ENCODE measurements around the gene LTBP3. TPM values are rescaled to one million over a fixed set of nuclear protein-coding genes. Genes with fewer than 3 reads are reported as not detected.

Gene LTBP3
- total and polyA plus RNA-seq, 2 of the 13 experiments (the other 11 are each of a cell fraction or from before 2014, with no cell fraction given) = 12.2 to 68.1 TPM

DNA sequence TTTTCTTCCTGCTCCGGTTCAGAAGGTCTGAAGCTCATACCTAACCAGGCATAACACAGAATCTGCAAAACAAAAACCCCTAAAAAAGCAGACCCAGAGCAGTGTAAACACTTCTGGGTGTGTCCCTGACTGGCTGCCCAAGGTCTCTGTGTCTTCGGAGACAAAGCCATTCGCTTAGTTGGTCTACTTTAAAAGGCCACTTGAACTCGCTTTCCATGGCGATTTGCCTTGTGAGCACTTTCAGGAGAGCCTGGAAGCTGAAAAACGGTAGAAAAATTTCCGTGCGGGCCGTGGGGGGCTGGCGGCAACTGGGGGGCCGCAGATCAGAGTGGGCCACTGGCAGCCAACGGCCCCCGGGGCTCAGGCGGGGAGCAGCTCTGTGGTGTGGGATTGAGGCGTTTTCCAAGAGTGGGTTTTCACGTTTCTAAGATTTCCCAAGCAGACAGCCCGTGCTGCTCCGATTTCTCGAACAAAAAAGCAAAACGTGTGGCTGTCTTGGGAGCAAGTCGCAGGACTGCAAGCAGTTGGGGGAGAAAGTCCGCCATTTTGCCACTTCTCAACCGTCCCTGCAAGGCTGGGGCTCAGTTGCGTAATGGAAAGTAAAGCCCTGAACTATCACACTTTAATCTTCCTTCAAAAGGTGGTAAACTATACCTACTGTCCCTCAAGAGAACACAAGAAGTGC, 60.0 kb downstream of the LTBP3 start (continued):
- TF ChIP-seq, protein P1, sequence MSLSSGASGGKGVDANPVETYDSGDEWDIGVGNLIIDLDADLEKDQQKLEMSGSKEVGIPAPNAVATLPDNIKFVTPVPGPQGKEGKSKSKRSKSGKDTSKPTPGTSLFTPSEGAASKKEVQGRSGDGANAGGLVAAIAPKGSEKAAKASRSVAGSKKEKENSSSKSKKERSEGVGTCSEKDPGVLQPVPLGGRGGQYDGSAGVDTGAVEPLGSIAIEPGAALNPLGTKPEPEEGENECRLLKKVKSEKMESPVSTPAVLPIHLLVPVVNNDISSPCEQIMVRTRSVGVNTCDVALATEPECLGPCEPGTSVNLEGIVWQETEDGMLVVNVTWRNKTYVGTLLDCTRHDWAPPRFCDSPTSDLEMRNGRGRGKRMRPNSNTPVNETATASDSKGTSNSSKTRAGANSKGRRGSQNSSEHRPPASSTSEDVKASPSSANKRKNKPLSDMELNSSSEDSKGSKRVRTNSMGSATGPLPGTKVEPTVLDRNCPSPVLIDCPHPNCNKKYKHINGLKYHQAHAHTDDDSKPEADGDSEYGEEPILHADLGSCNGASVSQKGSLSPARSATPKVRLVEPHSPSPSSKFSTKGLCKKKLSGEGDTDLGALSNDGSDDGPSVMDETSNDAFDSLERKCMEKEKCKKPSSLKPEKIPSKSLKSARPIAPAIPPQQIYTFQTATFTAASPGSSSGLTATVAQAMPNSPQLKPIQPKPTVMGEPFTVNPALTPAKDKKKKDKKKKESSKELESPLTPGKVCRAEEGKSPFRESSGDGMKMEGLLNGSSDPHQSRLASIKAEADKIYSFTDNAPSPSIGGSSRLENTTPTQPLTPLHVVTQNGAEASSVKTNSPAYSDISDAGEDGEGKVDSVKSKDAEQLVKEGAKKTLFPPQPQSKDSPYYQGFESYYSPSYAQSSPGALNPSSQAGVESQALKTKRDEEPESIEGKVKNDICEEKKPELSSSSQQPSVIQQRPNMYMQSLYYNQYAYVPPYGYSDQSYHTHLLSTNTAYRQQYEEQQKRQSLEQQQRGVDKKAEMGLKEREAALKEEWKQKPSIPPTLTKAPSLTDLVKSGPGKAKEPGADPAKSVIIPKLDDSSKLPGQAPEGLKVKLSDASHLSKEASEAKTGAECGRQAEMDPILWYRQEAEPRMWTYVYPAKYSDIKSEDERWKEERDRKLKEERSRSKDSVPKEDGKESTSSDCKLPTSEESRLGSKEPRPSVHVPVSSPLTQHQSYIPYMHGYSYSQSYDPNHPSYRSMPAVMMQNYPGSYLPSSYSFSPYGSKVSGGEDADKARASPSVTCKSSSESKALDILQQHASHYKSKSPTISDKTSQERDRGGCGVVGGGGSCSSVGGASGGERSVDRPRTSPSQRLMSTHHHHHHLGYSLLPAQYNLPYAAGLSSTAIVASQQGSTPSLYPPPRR (CRISPR knock-in tag; IDR thresholded peaks at IDR 0.05; ENCODE audit: borderline replicate concordance) = no peak
- TF ChIP-seq ZNF678 (CRISPR knock-in tag; IDR thresholded peaks at IDR 0.05) = no peak
- TF ChIP-seq, protein P2, sequence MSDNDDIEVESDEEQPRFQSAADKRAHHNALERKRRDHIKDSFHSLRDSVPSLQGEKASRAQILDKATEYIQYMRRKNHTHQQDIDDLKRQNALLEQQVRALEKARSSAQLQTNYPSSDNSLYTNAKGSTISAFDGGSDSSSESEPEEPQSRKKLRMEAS (IDR thresholded peaks at IDR 0.05) = 0 out of 2 replicates have a peak, but pooled peaks have one; percentile 9
- TF ChIP-seq, protein P3, sequence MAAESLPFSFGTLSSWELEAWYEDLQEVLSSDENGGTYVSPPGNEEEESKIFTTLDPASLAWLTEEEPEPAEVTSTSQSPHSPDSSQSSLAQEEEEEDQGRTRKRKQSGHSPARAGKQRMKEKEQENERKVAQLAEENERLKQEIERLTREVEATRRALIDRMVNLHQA (CRISPR knock-in tag; IDR thresholded peaks at IDR 0.05) = no peak
- no peak for TF ChIP-seq CHCHD3 (CRISPR knock-in tag; IDR thresholded peaks at IDR 0.05)
- no peak for TF ChIP-seq NR2F1 (CRISPR knock-in tag; IDR thresholded peaks at IDR 0.05)
- TF ChIP-seq KAT7 (CRISPR knock-in tag; IDR thresholded peaks at IDR 0.05; ENCODE audit: borderline replicate concordance) = no peak
- no peak for TF ChIP-seq ZNF207 (IDR thresholded peaks at IDR 0.05; ENCODE audit: borderline replicate concordance)
- no peak; the same call in 1 of the 2 replicates for TF ChIP-seq PHF20 (CRISPR knock-in tag; IDR thresholded peaks at IDR 0.05)
- no peak for TF ChIP-seq MIXL1 (CRISPR knock-in tag; IDR thresholded peaks at IDR 0.05)
- TF ChIP-seq, protein P4, sequence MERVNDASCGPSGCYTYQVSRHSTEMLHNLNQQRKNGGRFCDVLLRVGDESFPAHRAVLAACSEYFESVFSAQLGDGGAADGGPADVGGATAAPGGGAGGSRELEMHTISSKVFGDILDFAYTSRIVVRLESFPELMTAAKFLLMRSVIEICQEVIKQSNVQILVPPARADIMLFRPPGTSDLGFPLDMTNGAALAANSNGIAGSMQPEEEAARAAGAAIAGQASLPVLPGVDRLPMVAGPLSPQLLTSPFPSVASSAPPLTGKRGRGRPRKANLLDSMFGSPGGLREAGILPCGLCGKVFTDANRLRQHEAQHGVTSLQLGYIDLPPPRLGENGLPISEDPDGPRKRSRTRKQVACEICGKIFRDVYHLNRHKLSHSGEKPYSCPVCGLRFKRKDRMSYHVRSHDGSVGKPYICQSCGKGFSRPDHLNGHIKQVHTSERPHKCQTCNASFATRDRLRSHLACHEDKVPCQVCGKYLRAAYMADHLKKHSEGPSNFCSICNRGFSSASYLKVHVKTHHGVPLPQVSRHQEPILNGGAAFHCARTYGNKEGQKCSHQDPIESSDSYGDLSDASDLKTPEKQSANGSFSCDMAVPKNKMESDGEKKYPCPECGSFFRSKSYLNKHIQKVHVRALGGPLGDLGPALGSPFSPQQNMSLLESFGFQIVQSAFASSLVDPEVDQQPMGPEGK (CRISPR knock-in tag; IDR thresholded peaks at IDR 0.05) = peak; percentile 68
- TF ChIP-seq SMYD3 (CRISPR knock-in tag; IDR thresholded peaks at IDR 0.05) = no peak
- TF ChIP-seq ZZZ3 (CRISPR knock-in tag; IDR thresholded peaks at IDR 0.05; ENCODE audit: borderline replicate concordance) = no peak
- 0 out of 2 replicates have a peak, but pooled peaks have one; percentile 9 for TF ChIP-seq RORA (CRISPR knock-in tag; IDR thresholded peaks at IDR 0.05)
- no peak for TF ChIP-seq MTA3 (CRISPR knock-in tag; IDR thresholded peaks at IDR 0.05)
- TF ChIP-seq, protein P5, sequence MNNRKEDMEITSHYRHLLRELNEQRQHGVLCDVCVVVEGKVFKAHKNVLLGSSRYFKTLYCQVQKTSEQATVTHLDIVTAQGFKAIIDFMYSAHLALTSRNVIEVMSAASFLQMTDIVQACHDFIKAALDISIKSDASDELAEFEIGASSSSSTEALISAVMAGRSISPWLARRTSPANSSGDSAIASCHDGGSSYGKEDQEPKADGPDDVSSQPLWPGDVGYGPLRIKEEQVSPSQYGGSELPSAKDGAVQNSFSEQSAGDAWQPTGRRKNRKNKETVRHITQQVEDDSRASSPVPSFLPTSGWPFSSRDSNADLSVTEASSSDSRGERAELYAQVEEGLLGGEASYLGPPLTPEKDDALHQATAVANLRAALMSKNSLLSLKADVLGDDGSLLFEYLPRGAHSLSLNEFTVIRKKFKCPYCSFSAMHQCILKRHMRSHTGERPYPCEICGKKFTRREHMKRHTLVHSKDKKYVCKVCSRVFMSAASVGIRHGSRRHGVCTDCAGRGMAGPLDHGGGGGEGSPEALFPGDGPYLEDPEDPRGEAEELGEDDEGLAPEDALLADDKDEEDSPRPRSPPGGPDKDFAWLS (CRISPR knock-in tag; IDR thresholded peaks at IDR 0.05; ENCODE audit: borderline replicate concordance) = no peak
- TF ChIP-seq ZNF350 (CRISPR knock-in tag; IDR thresholded peaks at IDR 0.05; ENCODE audit: borderline replicate concordance, low read depth) = no peak
- 0 out of 2 replicates have a peak, but pooled peaks have one; percentile 15 for TF ChIP-seq ZFAT (CRISPR knock-in tag; conservative IDR thresholded peaks at IDR 0.05)
- TF ChIP-seq MAFK (conservative IDR thresholded peaks at IDR 0.05 in 1 of 2, IDR thresholded peaks at IDR 0.05 in 1 of 2; ENCODE audit: low read length in 2 of 2) = no peak
